ENCODE results near the gene RNF144B.

Gene RNF144B

GRCh38 chr6:18492972-18493371 lies 105.8 kb downstream of the RNF144B start:
- no peak for DNase-seq

- DNase-seq: no peak
Observed at GRCh38 chr6:18493382-18493891, 106.3 kb downstream of the RNF144B start.

DNA sequence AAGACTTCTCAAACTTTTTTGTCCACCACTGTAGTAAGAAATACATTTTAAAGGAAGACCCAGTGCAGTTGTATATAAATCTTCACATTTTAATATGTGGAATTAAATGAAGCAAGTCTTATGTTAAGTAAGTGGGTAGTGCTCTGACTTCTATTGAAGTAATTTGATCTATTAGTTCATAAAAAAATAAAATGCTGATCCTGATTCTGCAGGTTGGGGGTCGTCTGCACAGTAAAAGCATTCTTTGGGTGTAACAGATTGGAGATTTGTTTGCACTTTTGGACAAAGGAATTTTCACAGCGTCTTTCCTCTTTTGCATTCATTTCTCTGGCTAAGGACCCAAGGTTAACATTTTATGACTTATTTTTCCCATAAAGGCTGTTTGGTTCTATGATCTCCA lies 106.8 kb downstream of the RNF144B start:
- no peak for DNase-seq

GRCh38 chr6:18495236-18495635 lies 108.1 kb downstream of the RNF144B start:
- no peak for DNase-seq

GRCh38 chr6:18496462-18496861 lies 109.3 kb downstream of the RNF144B start:
- no peak for DNase-seq

DNA sequence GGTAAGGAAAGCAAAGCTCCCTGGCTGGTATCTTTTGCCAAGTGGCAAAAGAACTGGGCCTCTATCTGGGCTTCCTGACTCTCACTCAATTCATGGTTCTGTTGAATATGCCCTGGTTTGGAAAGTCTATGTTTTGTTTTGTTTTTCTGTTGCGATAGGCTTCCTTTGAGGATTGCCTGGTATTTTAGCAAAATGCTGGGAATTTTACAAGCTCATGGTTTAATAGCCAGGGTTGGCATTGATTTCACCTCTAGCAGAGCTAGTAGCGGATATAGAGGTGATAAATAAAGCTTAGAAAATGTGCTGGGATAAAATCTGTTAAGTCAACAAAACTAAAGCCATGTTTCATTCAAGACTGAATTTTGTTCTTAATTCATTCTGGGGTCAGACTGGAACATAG lies 109.9 kb downstream of the RNF144B start:
- no peak for DNase-seq

GRCh38 chr6:18498408-18498807 lies 111.3 kb downstream of the RNF144B start:
- no peak for DNase-seq

DNA sequence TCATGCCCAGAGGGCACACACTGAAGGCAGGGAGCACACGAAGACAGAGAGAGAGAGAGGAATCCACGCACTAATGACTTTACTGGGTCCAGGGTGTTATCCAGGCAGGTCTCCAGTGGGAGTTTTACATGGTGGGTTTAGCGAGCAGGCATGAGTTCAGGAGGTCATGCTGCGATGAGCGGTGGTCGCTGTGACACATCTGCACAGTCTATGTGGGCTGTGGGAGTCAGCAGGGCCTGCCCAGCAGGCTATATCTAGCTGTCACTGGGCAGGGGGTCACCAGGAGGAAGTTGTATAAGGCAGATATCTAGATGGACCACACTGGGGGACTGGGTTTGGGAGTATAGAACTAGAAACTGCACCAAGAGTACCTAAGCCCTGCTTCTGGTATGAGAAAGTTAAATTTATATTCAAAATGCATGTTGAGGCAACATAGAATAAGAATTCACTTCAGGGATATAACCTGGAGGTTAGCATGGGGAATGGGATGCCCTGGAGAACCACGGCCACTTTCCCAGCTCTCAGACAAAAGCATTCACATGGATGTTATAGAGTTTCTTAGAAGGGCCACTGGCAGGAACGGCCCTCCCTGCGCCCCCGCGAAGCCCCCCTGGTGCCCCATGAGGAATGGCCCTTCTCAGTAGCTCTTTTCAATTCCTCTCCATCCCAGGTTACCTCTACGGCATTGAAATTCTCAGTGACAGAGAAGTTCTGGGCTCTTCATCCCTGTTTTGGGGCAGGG lies 113.9 kb downstream of the RNF144B start:
- DNase-seq: no peak

DNA sequence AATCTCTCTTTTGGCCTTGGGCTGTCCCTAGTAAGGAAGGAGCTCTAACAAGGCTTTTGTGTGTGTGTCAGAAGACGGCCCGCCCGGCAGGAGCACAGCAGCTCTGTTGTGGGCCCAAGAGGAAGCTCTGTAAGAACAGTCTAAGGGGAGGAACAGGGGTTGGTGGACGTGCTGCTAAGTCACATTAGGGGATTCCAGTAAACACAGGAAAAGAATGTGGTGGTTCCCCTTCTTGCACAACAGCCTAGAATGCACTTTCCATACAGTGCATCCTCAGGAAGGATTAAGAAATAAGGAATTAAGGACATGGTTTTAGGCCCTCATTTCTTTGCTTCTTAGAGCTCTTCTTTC lies 114.5 kb downstream of the RNF144B start:
- DNase-seq: no peak

GRCh38 chr6:18503206-18503592 lies 116.0 kb downstream of the RNF144B start:
- no peak for DNase-seq

- no peak for DNase-seq
Observed at GRCh38 chr6:18503593-18504231, 116.6 kb downstream of the RNF144B start.

DNA sequence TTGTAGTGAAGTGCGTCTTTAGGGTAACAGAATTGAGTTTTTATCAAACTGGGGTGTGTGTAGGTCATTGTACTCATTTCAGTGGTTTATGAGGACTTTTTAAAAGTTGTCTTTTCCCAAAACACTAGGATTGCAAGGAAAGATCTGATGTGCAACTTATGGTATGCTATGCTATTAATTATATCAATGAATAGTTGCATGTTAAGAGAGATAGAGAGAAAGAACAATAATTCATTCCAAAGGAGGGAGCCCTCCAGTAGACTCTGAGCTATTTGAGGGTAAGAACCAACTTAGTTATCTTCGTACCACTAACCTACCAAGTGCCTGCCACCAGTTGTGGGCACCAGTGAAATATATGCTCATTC lies 117.1 kb downstream of the RNF144B start:
- DNase-seq: no peak

GRCh38 chr6:18506382-18507017 lies 119.3 kb downstream of the RNF144B start:
- DNase-seq: no peak

DNA sequence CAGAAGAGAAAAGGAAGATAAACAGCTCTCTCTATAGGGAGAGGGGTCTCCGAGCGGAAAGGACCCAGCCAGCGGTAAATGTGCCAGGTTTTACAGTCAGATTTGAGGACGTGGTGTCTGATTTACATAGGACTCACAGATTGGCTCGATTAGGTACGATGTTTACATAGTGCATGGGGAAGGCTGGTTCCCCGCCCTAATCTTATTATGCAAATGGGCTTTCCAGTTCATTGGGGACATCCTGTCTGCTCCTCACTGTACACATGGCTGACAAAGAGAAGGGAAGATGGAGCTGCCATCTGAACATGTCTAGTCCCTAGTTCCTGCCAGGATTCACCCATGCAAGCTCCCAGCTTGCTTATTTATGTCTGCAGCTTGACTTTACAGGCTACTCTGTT lies 119.9 kb downstream of the RNF144B start:
- no peak for DNase-seq

DNA sequence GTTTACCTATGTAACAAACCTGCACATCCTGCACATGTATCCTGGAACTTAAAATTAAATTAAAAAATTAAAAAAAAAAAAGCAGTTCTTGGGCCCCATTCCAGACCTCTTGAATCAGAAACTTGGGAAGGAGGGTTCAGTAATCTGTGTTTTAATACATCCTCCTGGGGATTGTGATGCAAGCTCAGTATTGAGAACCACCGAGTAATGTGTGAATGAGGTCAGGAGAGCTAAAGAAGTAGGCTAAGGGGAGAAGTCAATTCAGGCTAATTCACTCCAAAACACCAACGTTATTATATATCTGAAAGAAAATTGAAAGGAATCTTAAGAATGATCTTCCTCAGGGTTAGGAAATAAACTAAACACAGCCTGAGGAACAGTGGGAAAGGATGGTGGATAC lies 120.4 kb downstream of the RNF144B start:
- no peak for DNase-seq

DNA sequence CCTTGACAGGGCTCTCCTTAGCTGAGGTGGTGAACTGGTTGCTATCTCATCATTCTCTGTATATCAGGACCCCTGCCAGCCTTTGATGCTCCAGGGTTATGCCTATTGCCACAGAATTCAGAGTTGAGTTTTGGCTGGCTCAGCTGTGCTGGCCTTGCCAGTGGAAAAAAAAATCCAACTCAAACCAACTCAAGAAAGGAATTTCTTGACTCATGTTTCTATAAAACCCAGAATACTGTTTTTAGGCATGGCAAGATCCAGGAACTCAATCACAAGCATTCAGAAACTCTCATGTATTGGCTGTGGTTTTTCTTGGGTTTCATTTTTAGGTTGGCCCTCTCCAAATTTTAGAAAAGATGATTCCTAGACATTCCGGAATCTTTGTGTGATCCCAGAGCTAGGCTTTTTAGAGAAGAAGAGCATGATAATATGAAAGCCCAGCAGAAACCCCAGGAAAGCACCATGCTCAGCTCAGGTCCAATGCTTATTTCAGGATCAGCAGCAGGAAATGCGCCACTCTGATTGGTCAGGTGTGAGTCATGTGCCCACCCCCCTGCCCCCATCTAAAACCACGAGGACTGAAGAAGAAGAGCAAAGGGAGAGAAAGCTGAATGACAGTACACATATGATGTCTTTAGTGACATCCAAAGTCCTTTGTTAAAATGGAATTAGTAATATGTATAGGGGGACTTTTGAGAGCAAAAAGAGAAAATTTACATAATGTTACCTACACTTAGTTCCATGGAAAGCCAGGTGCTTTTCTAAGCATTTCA lies 122.9 kb downstream of the RNF144B start:
- DNase-seq: no peak

DNA sequence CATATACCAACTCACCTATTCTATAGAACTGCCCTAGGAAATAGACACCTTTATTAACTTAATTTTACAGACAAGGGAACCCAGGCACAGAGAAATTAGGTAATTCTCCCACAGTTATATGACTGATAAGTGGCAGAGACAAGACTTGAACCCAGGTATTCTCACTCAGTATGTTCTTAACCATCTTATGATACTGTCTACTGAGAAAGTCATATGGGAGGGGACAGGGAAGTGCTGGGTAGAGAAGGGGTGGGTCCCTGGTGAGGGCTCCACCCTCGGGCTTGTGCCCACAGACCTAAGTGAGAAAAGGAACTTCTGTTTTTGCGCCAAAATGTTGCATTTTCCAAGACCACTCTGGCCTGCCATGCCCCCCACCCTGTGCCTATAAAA lies 123.5 kb downstream of the RNF144B start:
- no peak for DNase-seq

GRCh38 chr6:18511211-18511610 lies 124.1 kb downstream of the RNF144B start:
- no peak for DNase-seq

GRCh38 chr6:18513253-18513798 lies 126.2 kb downstream of the RNF144B start:
- no peak for DNase-seq

GRCh38 chr6:18514180-18514579 lies 127.0 kb downstream of the RNF144B start:
- no peak for DNase-seq

DNA sequence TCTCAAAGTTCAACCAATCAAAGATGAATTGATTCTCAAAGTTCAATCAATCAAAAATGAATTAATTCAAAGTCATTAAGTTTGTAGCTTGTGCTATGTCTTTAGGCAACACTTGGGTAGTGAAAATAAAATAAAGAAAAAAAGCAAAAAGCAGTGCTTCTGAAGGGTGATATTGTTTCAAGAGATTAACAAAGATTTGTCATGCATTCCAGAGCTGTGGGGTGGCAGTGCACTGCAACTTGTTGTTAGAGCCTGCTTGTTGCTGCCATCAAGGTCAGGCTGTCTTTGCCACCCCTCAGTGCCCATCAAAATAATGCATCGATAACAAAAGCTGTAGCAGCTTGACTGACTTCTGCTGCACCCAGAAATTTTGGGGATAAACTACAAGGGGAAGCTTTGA lies 128.6 kb downstream of the RNF144B start:
- DNase-seq: no peak
